ENCODE measurements around the gene PNPLA2.
A peak's percentile ranks its signal among the peaks of the same experiment; 100 is the strongest.

The PNPLA2 gene

DNA sequence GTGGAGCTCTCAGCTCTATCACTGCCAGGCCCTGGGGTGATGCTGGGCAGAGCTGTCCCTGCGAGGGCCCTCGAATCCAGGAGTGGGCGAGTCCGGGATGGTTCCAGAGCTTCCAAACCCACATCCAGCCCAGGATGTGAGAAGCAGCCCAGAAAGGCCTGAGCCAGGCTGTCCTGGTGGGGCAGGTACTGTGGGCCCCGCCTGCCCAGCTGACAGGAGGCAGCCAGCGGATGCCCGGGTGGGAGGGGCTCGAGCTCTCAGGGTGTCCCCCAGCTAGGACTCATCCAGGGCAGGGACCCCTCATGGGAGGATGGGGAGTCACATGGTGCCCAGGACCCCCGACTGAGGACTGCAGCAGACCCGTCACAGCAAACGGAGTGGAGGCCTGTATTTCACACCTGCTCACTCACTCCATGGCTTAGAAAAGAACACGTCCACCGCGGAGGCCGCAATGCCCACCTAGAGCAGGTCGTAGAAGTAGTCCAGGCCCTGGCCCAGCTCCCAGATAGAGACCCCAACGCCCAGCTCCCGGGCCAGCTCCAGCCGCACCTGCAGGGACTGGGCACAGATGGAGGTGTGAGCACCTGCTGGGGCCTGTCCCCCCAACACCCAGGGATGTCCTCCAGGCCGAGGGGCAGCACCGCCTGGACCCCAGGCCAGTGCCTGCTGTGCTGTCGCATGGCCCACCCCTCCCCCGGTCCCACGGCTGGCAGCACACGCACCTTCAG is 50.8 kb downstream of the PNPLA2 start:
- H3K27ac ChIP-seq, result no peak overlapping the region
- TF ChIP-seq, protein P1, sequence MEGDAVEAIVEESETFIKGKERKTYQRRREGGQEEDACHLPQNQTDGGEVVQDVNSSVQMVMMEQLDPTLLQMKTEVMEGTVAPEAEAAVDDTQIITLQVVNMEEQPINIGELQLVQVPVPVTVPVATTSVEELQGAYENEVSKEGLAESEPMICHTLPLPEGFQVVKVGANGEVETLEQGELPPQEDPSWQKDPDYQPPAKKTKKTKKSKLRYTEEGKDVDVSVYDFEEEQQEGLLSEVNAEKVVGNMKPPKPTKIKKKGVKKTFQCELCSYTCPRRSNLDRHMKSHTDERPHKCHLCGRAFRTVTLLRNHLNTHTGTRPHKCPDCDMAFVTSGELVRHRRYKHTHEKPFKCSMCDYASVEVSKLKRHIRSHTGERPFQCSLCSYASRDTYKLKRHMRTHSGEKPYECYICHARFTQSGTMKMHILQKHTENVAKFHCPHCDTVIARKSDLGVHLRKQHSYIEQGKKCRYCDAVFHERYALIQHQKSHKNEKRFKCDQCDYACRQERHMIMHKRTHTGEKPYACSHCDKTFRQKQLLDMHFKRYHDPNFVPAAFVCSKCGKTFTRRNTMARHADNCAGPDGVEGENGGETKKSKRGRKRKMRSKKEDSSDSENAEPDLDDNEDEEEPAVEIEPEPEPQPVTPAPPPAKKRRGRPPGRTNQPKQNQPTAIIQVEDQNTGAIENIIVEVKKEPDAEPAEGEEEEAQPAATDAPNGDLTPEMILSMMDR (IDR thresholded peaks at IDR 0.05), result no peak
- TF ChIP-seq ZFX (IDR thresholded peaks at IDR 0.05; ENCODE audit: borderline replicate concordance), result no peak

DNA sequence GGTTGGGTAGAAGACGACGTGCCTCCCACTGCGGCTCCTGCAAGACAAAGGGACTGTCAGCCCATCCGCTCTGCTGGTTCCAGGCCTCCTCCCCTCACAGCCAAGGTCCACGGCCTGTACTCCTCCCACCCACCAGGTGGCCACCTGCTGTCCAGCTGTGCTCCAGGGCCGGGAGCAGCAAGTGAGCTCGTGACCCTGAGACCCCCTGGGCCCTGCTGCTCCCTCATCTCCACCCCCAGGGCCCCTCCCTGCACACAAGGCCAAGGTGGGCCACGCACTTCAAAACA is 51.4 kb downstream of the PNPLA2 start:
- TF ChIP-seq, protein P1 (IDR thresholded peaks at IDR 0.05), result 0 out of 2 replicates have a peak, but pooled peaks have one; percentile 15
- TF ChIP-seq ZFX (IDR thresholded peaks at IDR 0.05; ENCODE audit: borderline replicate concordance), result no peak
- H3K27ac ChIP-seq, result no peak overlapping the region

DNA sequence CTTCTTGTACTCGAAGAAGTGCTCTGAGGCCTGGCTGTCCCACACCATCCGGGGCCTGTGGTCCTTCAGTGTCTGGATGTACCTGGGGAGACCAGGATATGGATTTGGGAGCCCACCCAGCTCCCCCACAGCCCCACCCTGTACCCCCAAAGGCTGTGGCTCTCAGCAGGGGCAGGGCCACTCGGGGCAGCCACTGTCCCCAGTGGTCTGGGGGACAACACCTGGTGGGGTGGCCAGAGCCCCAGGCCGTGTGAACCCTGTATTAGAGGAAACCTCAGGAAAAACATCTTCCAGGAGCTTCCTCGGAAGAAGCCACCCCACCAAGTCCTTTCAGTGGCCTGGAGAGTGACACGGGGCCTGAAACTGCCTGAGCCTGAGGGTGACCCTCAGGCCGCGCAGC is 51.7 kb downstream of the PNPLA2 start:
- no peak overlapping the region for H3K27ac ChIP-seq
- TF ChIP-seq, protein P1 (IDR thresholded peaks at IDR 0.05), result 0 out of 2 replicates have a peak, but pooled peaks have one; percentile 1
- no peak for TF ChIP-seq ZFX (IDR thresholded peaks at IDR 0.05; ENCODE audit: borderline replicate concordance)

DNA sequence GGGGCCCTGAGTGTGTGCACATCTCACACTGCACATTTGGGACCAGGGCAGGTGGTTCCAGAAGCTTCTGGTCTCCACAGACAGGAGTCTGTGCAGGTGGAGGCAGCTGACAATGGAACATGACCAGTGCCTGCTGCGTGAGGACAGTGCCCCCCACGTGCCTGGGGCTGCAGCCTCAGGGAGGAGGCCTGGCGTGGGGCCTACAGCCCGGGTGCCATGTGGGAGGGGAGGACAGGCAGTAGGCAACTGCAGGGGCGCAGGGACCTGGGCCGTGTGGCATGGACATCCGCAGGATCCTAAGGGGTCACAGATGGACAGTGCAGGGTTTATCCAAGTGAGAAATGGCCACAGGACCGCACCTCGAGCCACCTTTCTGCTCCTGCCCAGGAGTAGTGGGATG is 52.8 kb downstream of the PNPLA2 start:
- H3K27ac ChIP-seq, result no peak overlapping the region

DNA sequence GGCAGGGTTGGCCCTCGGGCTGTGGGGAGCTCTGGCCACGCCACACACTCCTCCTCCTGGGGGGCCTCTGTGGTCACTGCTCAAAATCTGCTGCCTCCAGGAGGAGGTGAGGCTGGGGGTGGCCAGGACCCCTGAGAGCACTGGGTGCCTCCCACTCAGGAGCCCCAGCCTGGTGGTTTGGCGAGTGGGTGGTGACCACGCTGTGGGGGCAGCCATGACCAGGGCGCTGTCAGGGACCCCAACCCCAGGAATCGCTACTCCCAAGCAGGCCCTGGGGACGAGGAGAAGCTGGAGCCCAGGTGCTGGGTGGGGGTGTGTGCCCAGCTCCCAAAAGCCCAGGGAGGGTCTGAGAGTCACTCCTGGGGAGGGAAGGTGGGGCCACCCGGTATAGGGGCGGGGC is 54.1 kb downstream of the PNPLA2 start:
- H3K27ac ChIP-seq, result no peak overlapping the region
- TF ChIP-seq, protein P1 (IDR thresholded peaks at IDR 0.05), result no peak
- TF ChIP-seq ZFX (IDR thresholded peaks at IDR 0.05; ENCODE audit: borderline replicate concordance), result no peak

More for the DNA sequence above, 52.8 kb downstream of the PNPLA2 start:
- TF ChIP-seq, protein P1 (IDR thresholded peaks at IDR 0.05), result no peak
- TF ChIP-seq ZFX (IDR thresholded peaks at IDR 0.05; ENCODE audit: borderline replicate concordance), result no peak

DNA sequence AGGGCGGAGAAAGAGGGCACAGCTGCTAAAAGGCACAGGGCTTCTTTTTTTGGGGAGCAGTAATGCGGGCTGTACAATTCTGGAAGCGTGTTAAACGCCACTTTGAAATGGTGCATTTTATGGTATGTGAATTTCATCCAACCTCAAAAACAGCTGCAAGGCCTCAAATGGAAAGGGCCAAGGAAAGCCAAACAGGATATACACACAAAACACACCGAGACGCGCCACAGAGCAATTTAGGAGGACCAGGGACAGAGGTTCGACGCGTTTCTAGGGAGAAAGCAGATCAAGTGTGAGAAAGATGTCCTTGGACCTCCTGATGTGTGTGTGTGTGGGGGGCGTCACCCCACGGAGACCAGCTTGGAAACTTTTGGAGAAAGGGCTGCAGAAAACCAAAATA is 55.0 kb downstream of the PNPLA2 start:
- H3K27ac ChIP-seq, result no peak overlapping the region
- TF ChIP-seq ZFX (IDR thresholded peaks at IDR 0.05; ENCODE audit: borderline replicate concordance), result no peak
- TF ChIP-seq, protein P1 (IDR thresholded peaks at IDR 0.05), result no peak
